ENCODE measurements around the gene HGS.

The HGS gene, protein sequence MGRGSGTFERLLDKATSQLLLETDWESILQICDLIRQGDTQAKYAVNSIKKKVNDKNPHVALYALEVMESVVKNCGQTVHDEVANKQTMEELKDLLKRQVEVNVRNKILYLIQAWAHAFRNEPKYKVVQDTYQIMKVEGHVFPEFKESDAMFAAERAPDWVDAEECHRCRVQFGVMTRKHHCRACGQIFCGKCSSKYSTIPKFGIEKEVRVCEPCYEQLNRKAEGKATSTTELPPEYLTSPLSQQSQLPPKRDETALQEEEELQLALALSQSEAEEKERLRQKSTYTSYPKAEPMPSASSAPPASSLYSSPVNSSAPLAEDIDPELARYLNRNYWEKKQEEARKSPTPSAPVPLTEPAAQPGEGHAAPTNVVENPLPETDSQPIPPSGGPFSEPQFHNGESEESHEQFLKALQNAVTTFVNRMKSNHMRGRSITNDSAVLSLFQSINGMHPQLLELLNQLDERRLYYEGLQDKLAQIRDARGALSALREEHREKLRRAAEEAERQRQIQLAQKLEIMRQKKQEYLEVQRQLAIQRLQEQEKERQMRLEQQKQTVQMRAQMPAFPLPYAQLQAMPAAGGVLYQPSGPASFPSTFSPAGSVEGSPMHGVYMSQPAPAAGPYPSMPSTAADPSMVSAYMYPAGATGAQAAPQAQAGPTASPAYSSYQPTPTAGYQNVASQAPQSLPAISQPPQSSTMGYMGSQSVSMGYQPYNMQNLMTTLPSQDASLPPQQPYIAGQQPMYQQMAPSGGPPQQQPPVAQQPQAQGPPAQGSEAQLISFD

DNA sequence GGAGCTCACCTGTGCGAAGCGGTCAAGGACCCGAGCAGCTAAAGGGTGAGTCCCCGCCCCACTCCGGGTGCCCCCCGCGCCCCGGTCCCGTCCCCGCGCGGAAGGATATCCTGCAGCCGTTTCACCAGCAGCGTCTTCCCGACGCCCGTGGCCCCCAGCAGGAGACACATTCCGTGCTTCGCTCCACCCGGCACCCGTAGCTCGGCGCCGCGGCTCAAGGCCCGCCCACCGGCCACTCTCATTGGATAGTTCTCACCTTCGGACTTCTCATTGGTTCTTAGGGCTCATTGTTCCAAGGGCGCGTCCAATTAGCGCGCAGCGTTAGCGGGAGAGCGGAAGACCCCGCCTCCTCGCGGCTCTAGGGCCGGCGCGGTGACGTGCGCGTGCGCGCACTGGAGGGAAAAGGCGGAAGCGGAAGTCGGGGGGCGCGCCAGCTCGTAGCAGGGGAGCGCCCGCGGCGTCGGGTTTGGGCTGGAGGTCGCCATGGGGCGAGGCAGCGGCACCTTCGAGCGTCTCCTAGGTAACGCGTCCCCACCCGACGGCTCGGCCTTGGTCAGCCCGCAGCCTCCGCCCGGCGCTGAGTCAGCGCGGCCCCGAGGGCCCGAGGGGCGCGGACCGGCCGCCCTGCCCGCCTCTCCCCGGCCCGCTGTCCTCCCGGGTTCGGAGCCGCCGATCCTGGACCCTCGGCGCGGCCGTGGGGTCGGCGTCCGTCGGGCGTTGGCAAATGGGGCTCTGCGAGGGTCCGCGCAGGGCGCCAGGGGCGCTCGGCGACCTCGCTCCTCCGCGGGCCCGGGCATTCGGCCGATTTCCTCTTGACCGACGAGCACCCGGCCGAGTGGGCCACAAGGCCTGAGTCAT lies at the start of gene HGS, which contains the start of gene ARL16:
Gene HGS, plus strand, starts transcription at position 428 of the 858 bp plus-strand sequence. Its CDS starts 56 bp downstream, at position 484.
Gene ARL16, minus strand, starts transcription at position 214 of the 858 bp plus-strand sequence. Its CDS starts 44 bp downstream, at position 170.
- FAIRE-seq: peak; percentile 91

DNA sequence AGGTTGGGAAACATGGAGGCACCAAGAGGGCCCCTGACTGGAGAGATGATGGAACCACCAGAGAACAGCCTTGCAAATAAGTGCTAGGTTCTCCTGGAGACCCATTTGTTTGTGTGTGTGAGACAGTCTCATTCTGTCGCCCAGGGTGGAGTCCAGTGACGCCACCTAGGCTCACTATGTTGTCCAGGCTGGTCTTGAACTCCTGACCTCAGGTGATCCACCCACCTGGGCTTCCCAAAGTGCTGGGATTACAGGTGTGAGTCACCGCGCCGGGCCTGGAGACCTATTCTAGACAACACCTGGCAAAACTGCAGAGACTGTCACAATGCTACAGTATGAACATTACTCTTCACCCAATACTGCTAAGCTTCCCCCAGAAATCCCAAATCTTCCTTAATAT lies 48.4 kb upstream of the HGS start:
- no peak for FAIRE-seq

DNA sequence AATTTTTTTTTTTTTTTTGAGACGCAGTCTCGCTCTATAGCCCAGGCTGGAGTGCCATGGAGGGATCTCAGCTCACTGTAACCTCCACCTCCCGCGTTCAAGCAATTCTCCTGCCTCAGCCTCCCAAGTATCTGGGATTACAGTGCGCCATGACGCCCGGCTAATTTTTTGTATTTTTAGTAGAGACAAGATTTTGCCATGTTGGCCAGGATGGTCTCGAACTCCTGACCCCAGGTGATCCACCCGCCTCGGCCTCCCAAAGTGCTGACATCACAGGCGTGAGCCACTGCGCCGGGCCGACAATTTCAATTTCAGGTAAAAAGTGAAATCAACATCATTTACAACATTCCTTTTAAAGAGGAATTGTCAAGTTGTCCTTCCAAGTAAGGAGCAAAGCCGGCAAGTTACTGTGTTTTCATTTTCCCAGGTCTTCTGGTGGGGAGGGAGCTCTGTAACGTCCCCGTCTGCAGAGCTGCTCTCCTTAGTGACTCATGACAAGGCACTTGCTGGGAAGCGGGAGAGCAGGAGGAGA lies 47.8 kb upstream of the HGS start:
- no peak for FAIRE-seq

DNA sequence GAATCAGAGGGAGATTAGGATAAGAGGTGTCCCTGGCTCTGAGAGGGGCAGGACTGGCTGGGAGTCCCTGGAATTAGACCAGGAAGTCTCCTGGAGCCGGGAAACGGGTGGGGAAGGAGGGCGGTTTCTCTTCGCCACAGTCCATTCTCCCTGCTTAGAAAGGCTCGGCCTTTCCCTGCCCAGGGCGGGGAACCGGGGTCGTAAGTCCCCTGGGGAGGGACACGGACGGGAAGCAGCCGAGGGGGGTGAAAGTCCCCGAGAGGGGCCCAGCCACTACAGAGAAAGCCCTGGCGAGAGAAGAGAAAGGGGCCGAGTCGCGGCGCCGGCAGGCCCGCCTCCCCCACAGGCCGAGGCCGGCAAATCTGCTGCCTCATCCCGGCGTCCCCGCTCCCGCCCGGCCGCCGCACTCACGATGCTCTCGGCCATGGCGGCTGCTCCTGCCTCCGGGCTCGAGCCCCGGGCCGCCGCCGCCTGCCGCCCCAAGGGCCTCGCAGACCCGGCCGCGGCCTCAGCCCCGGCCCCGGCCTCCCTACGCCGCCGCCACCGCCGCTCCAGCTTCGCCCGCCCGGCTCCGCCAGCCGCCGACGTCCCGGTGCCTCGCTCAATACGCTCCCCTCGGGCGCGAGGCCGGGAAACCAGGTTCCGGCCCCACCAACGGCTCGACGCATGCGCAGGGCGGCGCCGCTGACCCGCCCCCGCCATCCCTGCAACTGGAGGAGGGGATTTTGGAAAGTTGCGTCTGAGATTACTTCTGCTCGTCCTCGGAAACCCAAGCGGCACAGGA lies 47.1 kb upstream of the HGS start, which contains the start of the genes NPLOC4 and TSPAN10:
Gene NPLOC4, minus strand, starts transcription at position 608 of the 784 bp plus-strand sequence. Its CDS starts 182 bp downstream, at position 426.
Gene TSPAN10, plus strand, starts transcription at position 692 of the 784 bp plus-strand sequence. CDS start 5,217 bp downstream, outside the sequence.
- FAIRE-seq: no peak

DNA sequence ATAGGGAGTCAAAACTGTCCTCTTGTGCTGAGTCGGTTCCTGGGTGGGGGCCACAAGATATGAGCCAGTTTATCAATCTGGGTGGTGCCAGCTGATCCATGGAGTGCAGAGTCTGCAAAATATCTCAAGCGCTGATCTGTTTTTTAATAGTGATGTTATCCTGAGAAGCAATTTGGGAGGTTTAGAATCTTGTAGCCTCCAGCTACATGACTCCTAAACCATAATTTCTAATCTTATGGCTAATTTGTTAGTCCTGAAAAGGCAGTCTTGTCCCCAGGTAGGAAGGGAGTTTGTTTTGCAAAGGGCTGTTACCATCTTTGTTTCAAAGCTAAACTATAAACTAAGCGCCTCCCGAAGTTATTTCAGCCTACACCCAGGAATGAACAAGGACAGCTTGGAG lies 45.1 kb upstream of the HGS start:
- FAIRE-seq: no peak

DNA sequence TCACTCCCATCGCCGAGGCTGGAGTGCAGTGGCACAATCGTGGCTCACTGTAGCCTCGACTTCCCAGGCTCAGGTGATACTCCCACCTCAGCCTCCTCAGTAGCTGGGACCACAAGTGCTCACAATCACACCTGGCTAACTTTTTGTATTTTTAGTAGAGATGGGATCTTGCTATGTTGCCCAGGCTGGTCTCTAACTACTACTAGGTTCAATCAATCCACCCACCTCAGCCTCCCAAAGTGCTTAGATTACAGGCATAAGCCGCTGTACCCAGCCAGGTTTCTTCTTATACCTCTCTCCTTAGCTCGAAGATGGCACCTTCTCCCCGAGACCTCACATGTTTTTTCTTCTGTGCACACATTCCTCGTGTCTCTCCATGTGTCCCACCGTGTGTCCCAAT lies 43.8 kb upstream of the HGS start:
- FAIRE-seq: no peak

DNA sequence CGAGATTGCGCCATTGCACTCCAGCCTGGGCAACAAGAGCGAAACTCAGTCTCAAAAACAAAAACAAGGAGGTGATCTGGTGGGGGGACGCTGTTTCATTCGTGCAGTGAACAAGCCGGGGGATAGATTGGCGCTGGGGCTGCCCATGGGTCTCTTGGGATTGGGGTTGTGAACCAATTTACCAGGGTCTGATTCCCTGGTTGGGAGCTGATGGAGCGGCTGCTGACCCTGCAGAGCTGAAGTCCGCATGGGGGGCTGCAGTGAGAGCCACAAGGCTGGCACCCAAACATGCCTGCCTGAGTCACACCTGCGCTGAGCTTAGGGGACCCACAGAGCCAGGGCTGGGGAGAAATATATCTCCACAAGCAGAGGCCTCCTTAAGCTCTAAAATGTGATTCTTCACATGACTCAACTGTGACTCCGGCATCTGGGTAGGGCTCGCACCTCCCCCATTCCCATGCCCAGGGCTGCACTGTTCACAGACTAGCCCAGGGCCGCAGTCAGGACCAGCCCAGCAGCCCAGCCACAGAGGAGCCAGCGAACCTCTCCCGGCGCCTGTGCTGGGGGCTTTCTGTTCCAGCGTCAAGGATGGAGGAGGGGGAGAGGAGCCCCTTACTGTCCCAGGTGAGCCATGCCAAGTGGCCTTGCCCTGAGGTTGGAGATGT lies 41.9 kb upstream of the HGS start:
- no peak for FAIRE-seq

DNA sequence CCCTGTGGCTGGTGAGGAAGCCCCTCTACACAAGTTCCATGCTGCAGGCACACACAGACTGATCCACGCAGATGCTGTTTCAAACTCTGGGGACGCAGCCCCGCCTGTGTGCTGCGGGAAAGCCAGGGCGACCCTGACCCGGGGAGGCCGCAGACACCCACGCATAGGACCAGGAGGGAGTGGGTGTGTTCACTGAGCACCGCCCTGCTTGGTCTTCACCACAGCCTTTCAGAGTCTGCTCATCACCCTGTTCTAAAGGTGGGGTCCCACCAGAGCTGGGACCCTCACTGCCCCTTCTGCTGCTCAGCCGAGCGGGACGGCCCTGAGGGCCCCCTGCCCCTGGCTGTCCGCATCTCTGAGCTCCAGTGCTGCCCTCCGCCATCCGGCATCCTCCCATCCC lies 39.3 kb upstream of the HGS start:
- no peak for FAIRE-seq

DNA sequence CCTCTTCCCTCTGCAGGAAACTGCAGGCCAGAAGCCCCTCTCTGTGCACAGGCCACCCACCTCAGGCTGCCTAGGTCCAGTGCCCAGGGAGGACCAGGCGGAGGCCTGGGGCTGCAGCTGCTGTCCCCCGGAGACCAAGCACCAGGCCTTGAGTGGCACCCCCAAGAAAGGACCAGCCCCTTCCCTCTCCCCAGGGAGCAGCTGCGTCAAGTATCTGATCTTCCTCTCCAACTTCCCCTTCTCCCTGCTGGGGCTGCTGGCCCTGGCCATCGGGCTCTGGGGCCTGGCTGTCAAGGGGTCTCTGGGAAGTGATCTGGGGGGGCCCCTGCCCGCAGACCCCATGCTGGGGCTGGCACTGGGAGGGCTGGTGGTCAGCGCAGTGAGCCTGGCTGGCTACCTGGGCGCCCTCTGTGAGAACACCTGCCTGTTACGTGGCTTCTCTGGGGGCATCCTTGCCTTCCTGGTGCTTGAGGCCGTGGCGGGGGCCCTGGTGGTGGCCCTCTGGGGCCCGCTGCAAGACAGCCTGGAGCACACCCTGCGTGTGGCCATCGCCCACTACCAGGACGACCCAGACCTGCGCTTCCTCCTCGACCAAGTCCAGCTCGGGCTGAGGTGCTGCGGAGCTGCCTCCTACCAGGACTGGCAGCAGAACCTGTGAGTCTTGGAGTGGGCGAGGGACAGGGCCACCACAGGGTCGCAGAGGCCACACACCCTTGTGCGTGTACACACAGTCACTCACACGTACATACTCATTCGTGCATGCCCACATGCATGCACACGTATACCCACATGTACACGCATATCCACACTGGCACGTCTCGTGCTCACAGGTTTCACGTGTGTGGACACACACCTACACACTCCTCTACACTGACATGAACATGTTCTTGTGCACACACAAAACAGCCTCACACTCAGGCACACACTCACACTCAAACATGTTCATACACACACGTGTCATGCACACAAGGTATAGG lies 38.5 kb upstream of the HGS start:
- no peak for FAIRE-seq

DNA sequence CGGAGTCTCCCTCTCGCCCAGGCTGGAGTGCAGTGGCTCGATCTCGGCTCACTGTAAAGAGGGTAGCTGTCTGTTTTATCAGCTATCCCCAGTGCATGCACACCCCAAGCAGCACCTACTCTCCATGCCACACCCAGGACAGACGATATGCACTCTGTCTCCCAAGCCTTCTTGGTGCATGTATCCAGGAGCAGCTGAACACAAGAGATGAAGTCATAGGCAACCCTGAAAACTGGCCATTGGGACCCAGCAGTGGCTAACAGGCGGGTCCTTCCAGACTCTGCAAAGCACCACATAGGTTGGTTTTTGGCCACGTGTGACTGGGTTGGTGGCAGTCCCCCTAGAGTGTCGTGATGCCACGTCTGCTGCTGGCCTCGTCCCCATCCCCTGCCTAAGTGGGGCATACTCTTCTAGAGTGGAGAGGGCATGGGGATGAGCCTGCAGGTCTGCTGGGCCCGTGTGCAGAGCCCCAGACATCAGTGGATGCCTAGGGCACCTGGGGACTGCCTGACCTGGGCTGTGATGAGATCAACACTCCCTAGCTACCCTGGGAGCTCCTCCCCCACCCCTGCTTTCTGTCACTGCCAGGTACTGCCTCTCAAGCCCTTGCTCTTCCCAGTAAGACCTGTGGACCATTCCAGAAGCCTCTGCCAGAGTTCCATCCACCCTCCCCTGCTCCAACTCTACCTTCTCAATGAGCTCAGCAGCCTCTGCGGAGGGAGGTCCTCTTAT lies 36.8 kb upstream of the HGS start:
- no peak for FAIRE-seq

DNA sequence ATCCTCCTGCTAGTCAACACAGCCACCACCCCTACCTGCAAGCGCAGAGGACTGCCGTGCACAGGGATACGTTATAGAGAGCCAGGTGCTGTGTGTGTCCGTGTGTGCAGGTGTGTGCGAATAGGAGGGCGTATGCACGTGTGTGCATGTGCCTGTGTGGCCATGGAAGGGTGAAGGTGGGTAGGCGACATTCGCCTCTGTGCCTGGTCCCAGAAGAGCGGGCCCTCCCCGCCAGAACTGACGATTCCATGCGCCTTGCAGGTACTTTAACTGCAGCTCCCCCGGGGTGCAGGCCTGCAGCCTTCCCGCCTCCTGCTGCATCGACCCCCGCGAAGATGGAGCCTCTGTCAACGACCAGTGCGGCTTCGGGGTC lies 36.2 kb upstream of the HGS start:
- FAIRE-seq: no peak

DNA sequence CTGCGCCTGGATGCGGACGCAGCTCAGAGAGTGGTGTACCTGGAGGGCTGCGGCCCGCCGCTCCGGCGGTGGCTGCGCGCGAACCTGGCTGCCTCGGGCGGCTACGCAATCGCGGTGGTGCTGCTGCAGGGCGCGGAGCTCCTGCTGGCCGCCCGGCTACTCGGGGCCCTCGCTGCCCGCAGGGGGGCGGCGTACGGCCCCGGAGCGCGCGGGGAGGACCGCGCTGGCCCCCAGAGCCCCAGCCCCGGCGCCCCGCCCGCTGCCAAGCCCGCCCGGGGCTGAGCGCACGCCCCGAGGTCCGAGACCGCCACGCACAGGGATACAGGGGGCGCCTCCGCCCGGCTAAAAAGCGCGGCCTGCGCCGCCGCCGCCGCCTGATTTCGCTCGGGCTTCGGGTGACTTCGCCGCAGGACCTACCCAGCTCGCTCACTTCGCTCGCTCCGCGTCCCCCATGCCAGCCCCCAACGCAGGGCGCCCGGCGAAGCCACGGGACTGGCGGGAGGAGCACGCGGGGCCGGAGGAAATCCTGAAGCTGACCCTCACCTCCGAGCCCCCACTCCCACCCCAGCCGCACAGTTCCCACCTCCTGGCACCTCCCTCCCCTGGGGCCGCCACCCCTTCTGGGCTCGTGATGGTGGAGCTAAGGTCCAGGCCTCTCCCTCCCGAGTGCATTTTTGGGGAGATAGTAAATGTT lies 35.7 kb upstream of the HGS start:
- FAIRE-seq: no peak

DNA sequence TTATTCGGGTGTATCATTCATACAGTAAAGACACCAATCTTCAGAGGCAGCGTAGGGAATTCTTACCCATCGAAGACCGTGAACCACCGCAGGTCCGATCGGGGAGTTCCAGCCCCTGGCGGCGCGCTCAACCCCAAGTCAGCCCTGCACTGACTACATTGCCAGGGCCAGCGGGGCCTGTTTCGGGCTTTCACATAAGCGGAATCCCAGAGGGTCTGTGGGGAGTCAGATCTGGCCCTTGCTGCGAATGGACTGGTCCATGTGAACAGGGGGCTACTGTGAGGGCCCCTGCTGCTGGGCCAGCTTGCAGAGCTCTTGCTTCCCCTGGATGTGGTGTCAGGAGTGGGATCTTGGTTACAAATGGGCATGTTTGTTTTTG lies 35.1 kb upstream of the HGS start:
- no peak for FAIRE-seq

DNA sequence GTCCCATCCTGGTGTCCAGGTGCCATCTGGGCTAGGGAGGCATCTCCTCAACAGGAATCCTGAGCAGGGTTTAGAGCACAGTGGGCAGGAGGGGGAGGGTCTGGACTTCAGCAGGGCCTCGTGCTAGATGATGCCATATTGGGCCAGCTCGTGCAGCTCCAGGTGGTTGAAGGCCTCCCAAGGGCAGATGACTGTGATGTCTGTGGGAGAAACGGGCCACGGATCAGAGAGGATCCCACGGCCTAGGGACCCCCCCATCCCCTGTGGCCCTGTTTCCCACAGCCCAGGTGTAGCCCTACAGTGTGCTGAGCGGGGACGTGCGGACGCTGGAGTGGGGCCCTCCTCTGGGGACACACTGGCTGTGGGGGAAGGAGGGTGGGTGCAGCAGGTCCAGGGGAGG lies 32.9 kb upstream of the HGS start:
- no peak for FAIRE-seq

DNA sequence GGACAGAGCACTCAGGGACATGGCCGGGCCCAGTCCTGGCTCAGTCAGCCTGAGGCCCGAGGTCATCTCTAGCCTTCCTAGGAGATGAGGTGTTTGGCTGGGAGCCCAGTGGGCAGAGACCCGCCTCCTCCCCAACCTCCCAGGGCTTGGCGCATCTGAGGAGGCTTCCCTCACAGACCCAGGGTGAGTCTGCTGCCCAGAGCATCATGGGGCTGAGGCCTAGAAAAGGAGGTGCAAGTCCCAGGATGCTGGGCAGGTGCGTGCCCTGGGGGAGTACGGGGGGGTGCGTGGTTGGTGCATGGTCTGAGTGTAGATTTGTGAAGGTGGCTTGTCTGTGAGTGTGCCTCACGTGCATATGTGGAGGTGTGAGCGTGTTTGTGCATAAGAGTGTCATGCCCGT lies 32.1 kb upstream of the HGS start:
- FAIRE-seq: no peak

DNA sequence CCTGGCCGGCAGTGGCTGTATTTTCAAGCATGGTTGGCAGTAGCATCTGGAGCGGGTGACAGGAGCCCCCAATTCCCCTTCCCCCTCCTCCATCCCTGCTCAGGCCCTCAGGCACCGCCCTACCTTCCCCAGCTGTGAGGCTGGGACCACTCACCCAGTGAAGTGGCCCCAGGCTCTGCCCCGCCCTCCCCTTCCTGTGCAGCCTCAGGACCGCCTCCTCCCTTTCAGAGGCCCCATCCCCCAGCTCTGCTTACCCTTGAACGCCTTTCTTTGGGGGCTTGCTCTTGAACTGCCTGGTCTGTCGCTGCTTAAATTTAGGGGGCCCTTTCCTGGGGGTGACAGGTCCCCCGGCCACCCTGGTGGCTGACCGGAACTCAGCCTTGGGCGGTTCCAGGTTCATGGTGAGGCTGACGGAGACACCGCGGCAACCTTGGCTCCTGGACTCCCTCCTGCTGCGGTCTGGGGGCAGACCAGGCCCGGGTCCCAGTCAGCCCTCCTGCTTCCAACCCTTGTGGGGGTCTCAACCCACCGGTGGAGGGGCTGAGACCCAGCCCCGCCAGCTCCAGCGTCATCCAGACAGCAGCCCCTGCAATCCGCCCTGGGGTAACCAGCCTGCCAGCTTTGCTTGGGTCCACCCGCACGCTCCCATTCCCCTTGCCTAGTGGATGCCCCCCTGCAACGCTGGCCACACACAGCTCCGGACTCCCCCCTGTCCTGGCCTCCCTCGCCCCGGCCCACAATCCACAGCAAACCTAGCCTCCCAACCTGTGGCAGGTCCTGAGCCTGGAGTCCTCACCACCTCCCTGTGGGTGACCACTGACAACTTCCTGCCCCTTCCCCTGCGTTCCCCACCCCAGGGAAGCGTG lies 30.7 kb upstream of the HGS start:
- no peak for FAIRE-seq

DNA sequence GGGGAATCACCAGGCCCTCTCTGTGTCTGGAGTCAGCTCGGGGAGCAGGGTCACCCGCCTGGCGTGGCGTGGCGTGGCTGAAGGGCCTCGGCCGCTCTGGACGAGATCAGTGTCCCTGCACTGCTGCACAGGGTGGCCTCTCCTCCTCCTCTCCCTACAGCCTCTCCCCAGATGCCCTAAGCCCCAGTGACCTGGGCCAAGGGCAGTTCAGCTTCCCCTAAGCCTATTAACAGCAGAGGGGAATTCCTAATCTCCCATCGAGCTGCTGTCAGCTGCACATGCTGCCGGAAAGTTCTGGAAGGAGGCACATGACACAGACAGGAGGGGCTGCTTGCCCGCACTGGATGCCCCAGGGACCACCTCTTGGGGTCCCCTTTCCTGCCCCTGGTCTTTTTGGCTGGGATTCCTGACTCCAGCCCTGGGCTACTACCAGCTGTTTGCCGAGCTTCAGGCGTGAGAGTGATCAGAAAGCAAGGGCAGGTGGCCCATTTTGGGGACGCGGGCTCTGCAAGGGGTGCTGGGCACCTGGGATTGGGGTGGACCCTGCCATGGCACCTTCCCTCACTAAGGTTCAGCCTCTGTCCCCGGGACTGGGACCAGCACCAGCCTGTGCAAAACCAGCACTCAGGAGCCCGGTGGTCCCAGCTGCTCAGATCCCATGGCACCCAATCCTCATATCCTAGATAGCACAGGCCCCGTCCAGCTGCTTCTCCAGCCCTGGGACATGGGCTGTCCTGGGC lies 28.3 kb upstream of the HGS start:
- FAIRE-seq: no peak
